AG04449 (cell line): ENCODE results near the gene ST13.
"Not testable (repeated sequence)": the region's sequence is repeated elsewhere in the genome, so short reads cannot be mapped to it uniquely, and the experiment has no call there.

Experiments used
- CTCF ChIA-PET: fragments of 350-600 bp; formaldehyde crosslinking; extraction: SDS; loops from one replicate; lab custom pipeline; 2021; ENCODE audit warnings: antibody characterized with exemption; lab: Yijun Ruan, JAX
- POLR2A ChIA-PET: fragments of 400-600, 350-600 bp; formaldehyde crosslinking; extraction: SDS; loops from one replicate; lab custom pipeline; 2020; ENCODE audit warnings: antibody characterized with exemption, inconsistent platforms; lab: Yijun Ruan, JAX
- DNase-seq: peaks from one replicate; pipeline ENCODE4 v3.0.0-alpha.2; 2010; ENCODE audit warnings: low read depth, low spot score
- H3K4me3 ChIP-seq: 2 replicates; pipeline ENCODE4 v1.5.1; 2011; ENCODE audit warnings: low read depth, mild to moderate bottlenecking, control low read depth, low read length
- CTCF ChIP-seq: IDR thresholded peaks from one replicate; pipeline ENCODE4 v1.5.1; 2011; ENCODE audit warnings: mild to moderate bottlenecking, moderate library complexity, low read length, control low read depth, inconsistent platforms; ENCODE audit not compliant: insufficient read depth; ENCODE audit errors: missing control alignments

The ST13 gene

GRCh38 chr22:40878922-40879321 is 22.5 kb upstream of the ST13 start:
- ChIA-PET CTCF (interaction anchor here (0.7 to 1.4 kb wide), 2 partner anchors 15 to 20 kb away, joined by 3 to 4 read pairs; no protein-coding TSS in a partner anchor), POLR2A (no interaction called here)
- no peak for TF ChIP-seq CTCF
- DNase-seq, result no peak
- H3K4me3 ChIP-seq, result no peak overlapping the region

GRCh38 chr22:40877488-40877887 is 21.0 kb upstream of the ST13 start:
- no peak for TF ChIP-seq CTCF
- no peak for DNase-seq
- CTCF ChIA-PET, result interaction anchor here (1.8 to 1.9 kb wide), 2 partner anchors 21 to 22 kb away, joined by 7 to 12 read pairs; partner anchors contain the start of genes ST13 and XPNPEP3
- H3K4me3 ChIP-seq, result no peak overlapping the region
- POLR2A ChIA-PET, result interaction anchor here (0.7 kb wide), 1 partner anchor 8 kb away, joined by 3 read pairs; no protein-coding TSS in a partner anchor

GRCh38 chr22:40876907-40877306 is 20.5 kb upstream of the ST13 start:
- no peak for DNase-seq
- ChIA-PET CTCF (interaction anchor here (1.8 to 1.9 kb wide), 2 partner anchors 20 to 23 kb away, joined by 7 to 12 read pairs; partner anchors contain the start of genes ST13 and XPNPEP3), POLR2A (interaction anchor here (1.4 kb wide), 1 partner anchor 20 kb away, joined by 6 read pairs; the partner anchor contains the start of gene XPNPEP3)
- no peak overlapping the region for H3K4me3 ChIP-seq
- no peak for TF ChIP-seq CTCF

- CTCF ChIA-PET, result interaction anchor here (1.7 kb wide), 1 partner anchor 24 kb away, joined by 6 read pairs; no protein-coding TSS in a partner anchor
- no peak for TF ChIP-seq CTCF
These were observed 18.7 kb upstream of the ST13 start for GRCh38 chr22:40875111-40875510.

GRCh38 chr22:40874016-40874415 is 17.6 kb upstream of the ST13 start:
- POLR2A ChIA-PET, result no interaction called here
- DNase-seq, result no peak
- no peak overlapping the region for H3K4me3 ChIP-seq
- TF ChIP-seq CTCF, result no peak
- CTCF ChIA-PET, result interaction anchor here (0.6 to 1.7 kb wide), 4 partner anchors 10 to 44 kb away, joined by 3 to 6 read pairs (median 4); no protein-coding TSS in a partner anchor

More at GRCh38 chr22:40875111-40875510, 18.7 kb upstream of the ST13 start:
- H3K4me3 ChIP-seq, result no peak overlapping the region
- DNase-seq, result no peak
- POLR2A ChIA-PET, result no interaction called here

GRCh38 chr22:40868379-40868778 is 11.9 kb upstream of the ST13 start:
- CTCF ChIA-PET, result interaction anchor here (2.2 to 2.7 kb wide), 2 partner anchors 10 to 185 kb away, joined by 4 to 14 read pairs; partner anchors contain the start of gene XPNPEP3

GRCh38 chr22:40867109-40867508 is 10.7 kb upstream of the ST13 start:
- no peak for DNase-seq
- POLR2A ChIA-PET, result interaction anchor here (0.8 kb wide), 1 partner anchor 10 kb away, joined by 3 read pairs; the partner anchor contains the start of genes ST13 and XPNPEP3
- CTCF ChIA-PET, result interaction anchor here (1.0 to 2.7 kb wide), 4 partner anchors 9 to 55 kb away, joined by 3 to 14 read pairs (median 5); partner anchors contain the start of gene XPNPEP3
- H3K4me3 ChIP-seq, result no peak overlapping the region
- no peak for TF ChIP-seq CTCF

More at GRCh38 chr22:40868379-40868778, 11.9 kb upstream of the ST13 start:
- H3K4me3 ChIP-seq, DNase-seq, POLR2A ChIA-PET: not testable (repeated sequence)
